ENCODE data around the gene UGT1A5. TPM values are rescaled to one million over a fixed set of nuclear protein-coding genes. Genes with fewer than 3 reads are reported as not detected.

Gene UGT1A5
- total RNA-seq, 1 experiment from 2014 or later: not detected

DNA sequence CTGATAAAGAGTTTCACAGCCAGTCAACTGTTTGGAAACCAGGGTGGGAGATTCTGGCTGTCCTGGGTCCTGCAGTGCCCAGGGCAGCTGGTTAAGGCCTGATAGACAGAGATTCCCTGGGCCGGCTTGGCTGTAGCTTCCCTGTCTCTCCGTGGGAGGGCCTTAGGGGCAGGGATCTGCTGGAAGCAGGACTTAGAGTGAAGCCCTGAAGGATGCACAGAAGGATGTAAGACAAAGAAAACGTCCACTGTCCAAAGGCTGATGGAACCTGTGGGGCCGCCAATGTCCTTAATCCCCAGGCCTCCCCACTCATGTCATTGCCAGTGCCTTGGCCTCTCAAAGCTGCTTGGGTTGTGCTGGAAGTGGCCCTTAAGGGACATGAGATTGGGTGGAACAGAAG, 98.4 kb downstream of the UGT1A5 start:
- Histone ChIP-seq H3K36me3 (ENCODE audit: insufficient read depth, low read length, poor library complexity, severe bottlenecking) (no peaks in the 10 kb centered on the region), H3K4me1 (ENCODE audit: insufficient read depth, low read length, poor library complexity, severe bottlenecking) (no peaks in the 10 kb centered on the region), H3K27me3 (replicated peaks; ENCODE audit: insufficient read depth, low read depth, low read length, poor library complexity) (no peaks in the 10 kb centered on the region), H3K27ac (ENCODE audit: low read depth, low read length, poor library complexity, severe bottlenecking) (no peak overlapping the region), H3K9me3 (ENCODE audit: low read depth, low read length, poor library complexity, severe bottlenecking) (no peaks in the 10 kb centered on the region), H3K4me3 (ENCODE audit: low read depth, low read length, poor library complexity, severe bottlenecking) (no peak overlapping the region)
- intact Hi-C loops (cut with micrococcal nuclease; ENCODE audit: unreplicated experiment): no loop called here
- ChIA-PET POLR2A (ENCODE audit: low non-redundant PET) (no interaction called here), CTCF (no interaction called here)
- TF ChIP-seq EZH2 (IDR thresholded peaks at IDR 0.05; ENCODE audit: borderline replicate concordance, low read depth, low read length, poor library complexity, severe bottlenecking): no peak
- TF ChIP-seq, protein P1, sequence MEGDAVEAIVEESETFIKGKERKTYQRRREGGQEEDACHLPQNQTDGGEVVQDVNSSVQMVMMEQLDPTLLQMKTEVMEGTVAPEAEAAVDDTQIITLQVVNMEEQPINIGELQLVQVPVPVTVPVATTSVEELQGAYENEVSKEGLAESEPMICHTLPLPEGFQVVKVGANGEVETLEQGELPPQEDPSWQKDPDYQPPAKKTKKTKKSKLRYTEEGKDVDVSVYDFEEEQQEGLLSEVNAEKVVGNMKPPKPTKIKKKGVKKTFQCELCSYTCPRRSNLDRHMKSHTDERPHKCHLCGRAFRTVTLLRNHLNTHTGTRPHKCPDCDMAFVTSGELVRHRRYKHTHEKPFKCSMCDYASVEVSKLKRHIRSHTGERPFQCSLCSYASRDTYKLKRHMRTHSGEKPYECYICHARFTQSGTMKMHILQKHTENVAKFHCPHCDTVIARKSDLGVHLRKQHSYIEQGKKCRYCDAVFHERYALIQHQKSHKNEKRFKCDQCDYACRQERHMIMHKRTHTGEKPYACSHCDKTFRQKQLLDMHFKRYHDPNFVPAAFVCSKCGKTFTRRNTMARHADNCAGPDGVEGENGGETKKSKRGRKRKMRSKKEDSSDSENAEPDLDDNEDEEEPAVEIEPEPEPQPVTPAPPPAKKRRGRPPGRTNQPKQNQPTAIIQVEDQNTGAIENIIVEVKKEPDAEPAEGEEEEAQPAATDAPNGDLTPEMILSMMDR (conservative IDR thresholded peaks at IDR 0.05; ENCODE audit: low read depth, low read length): no peak
- DNase-seq (ENCODE audit: low spot score): no peak
- no TSS peak for BruUV-seq (replicated peaks)

DNA sequence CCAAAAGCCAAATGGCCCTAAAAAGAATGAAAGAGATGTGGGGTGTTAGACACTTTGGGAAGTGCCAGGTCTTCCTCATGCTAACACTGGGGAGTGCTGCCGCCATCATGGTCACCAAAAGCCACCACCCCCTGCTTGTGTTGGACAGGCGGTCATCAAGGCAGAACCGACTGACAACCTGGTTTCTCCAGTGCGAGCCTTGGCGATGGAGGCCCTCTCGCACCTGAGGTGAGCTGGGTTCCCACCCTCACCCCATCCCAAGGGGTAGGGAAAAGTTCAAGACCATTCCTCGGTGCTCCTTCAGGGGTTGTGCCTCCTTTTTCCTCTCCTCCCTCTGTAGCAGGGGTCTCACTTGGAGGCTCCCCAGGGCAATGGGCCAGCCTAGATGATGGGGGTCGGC, 99.0 kb downstream of the UGT1A5 start:
- H3K9me3 ChIP-seq (ENCODE audit: low read depth, low read length, poor library complexity, severe bottlenecking): no peaks in the 10 kb centered on the region

DNA sequence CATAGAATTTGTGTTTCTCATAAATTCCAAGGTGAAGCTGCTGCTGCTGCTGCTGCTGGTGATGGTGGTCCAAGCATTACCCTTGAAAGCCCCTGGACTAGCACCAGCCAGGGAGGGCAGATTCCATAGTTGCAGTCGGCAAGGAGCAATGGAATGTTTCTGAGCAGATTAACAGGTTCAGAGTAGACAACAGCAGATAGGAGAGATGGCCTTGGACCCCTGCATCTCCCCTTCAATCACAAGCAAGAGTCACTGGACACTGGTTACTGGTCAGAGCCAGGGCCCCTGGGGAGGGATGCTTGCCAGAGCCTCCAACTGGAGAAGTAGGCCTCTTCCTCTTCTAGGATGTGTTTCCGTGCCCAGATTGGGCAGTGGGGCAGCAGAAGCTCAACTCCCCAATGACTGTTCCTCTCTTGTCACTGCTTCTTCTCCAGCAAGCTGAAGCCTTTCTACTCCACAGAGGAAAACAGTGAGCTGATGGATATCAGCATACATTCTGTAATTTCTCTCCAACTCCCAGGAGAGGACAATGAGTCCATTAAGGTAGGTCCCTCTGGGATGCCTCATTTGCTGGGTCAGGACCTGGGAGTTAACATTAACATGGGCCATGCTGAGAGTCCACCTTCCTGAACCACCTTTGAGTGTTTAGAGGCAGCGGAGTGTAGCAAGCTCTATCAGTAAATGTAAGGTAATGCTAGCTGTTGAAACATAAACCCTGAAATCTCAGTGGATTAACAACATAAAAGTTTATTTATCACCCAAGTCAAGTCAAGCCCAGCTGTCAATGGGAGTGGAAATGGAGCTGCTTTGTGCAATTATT, 100.7 kb downstream of the UGT1A5 start:
- intact Hi-C loops (cut with micrococcal nuclease; ENCODE audit: unreplicated experiment): no loop called here
- no TSS peak for BruUV-seq (replicated peaks)
- H3K9me3 ChIP-seq (ENCODE audit: low read depth, low read length, poor library complexity, severe bottlenecking): no peaks in the 10 kb centered on the region
- no peaks in the 10 kb centered on the region for H3K36me3 ChIP-seq (ENCODE audit: insufficient read depth, low read length, poor library complexity, severe bottlenecking)
- no peak overlapping the region for H3K4me3 ChIP-seq (ENCODE audit: low read depth, low read length, poor library complexity, severe bottlenecking)
- no peaks in the 10 kb centered on the region for H3K27me3 ChIP-seq (replicated peaks; ENCODE audit: insufficient read depth, low read depth, low read length, poor library complexity)
- POLR2A ChIA-PET (ENCODE audit: low non-redundant PET): no interaction called here
- H3K4me1 ChIP-seq (ENCODE audit: insufficient read depth, low read length, poor library complexity, severe bottlenecking): no peaks in the 10 kb centered on the region
- TF ChIP-seq EZH2 (IDR thresholded peaks at IDR 0.05; ENCODE audit: borderline replicate concordance, low read depth, low read length, poor library complexity, severe bottlenecking): no peak
- TF ChIP-seq, protein P1 (conservative IDR thresholded peaks at IDR 0.05; ENCODE audit: low read depth, low read length): no peak
- H3K27ac ChIP-seq (ENCODE audit: low read depth, low read length, poor library complexity, severe bottlenecking): no peak overlapping the region
- CTCF ChIA-PET: interaction anchor here (0.6 kb wide), 1 partner anchor 119 kb away, joined by 5 read pairs; no protein-coding TSS in a partner anchor
- DNase-seq (ENCODE audit: low spot score): no peak

More for the DNA sequence above, 99.0 kb downstream of the UGT1A5 start:
- Histone ChIP-seq H3K4me1 (ENCODE audit: insufficient read depth, low read length, poor library complexity, severe bottlenecking) (no peaks in the 10 kb centered on the region), H3K4me3 (ENCODE audit: low read depth, low read length, poor library complexity, severe bottlenecking) (no peak overlapping the region), H3K36me3 (ENCODE audit: insufficient read depth, low read length, poor library complexity, severe bottlenecking) (no peaks in the 10 kb centered on the region), H3K27ac (ENCODE audit: low read depth, low read length, poor library complexity, severe bottlenecking) (no peak overlapping the region), H3K27me3 (replicated peaks; ENCODE audit: insufficient read depth, low read depth, low read length, poor library complexity) (no peaks in the 10 kb centered on the region)
- ChIA-PET CTCF (no interaction called here), POLR2A (ENCODE audit: low non-redundant PET) (no interaction called here)
- DNase-seq (ENCODE audit: low spot score): no peak
- intact Hi-C loops (cut with micrococcal nuclease; ENCODE audit: unreplicated experiment): no loop called here
- no TSS peak for BruUV-seq (replicated peaks)
- TF ChIP-seq, protein P1 (conservative IDR thresholded peaks at IDR 0.05; ENCODE audit: low read depth, low read length): no peak
- no peak for TF ChIP-seq EZH2 (IDR thresholded peaks at IDR 0.05; ENCODE audit: borderline replicate concordance, low read depth, low read length, poor library complexity, severe bottlenecking)

Data from A673 (cell line).